Measurements from ENCODE around the gene ATP5F1C. TPM values are rescaled to one million over a fixed set of nuclear protein-coding genes. Genes with fewer than 3 reads are reported as not detected.

The ATP5F1C gene
- total RNA-seq (ENCODE audit: low replicate concordance): 155 and 227 TPM in 2 replicates

GRCh38 chr10:7787857-7788638 lies at the start of gene ATP5F1C, which contains the start of gene KIN:
Gene ATP5F1C (plus strand): TSS chr10:7788177. CDS start chr10:7788208, 31 bp downstream.
Gene KIN (minus strand): TSS chr10:7787993. CDS start chr10:7787933, 60 bp downstream.

GRCh38 chr10:7818295-7819120 lies 30.5 kb downstream of the ATP5F1C start, which contains the start of gene TAF3:
Gene TAF3 (plus strand): TSS chr10:7818505. CDS start chr10:7818710, 205 bp downstream.

Other genes with a start within 250 kb of the ATP5F1C start
- gene ITIH5, start 121.2 kb upstream of the ATP5F1C start, total RNA-seq (ENCODE audit: low replicate concordance): 0.08 and 3.6 TPM in 2 replicates
- gene ITIH2, start 84.9 kb upstream of the ATP5F1C start, total RNA-seq (ENCODE audit: low replicate concordance): not detected in 2 replicates
- gene KIN, start 184 bp upstream of the ATP5F1C start, total RNA-seq (ENCODE audit: low replicate concordance): 2.3 and 4.1 TPM in 2 replicates
- gene TAF3, start 30.3 kb downstream of the ATP5F1C start, total RNA-seq (ENCODE audit: low replicate concordance): 0.94 and 1.1 TPM in 2 replicates